OCI-M2 (cell line): ENCODE results near the gene EPM2A.
"Not testable (repeated sequence)": the region's sequence is repeated elsewhere in the genome, so short reads cannot be mapped to it uniquely, and the experiment has no call there.

Experiments used
- DNase-seq: peaks from one replicate; lab custom pipeline; 2025; ENCODE audit not compliant: unreplicated experiment; lab: John Stamatoyannopoulos, UW

Gene EPM2A

GRCh38 chr6:145735356-145736165 lies at the start of gene EPM2A:
TSS of gene EPM2A (minus strand) at chr6:145735520. CDS start at chr6:145735498, 22 bp downstream.
- peak; percentile 84 for DNase-seq

GRCh38 chr6:145784683-145785082 lies 49.4 kb upstream of the EPM2A start:
- no peak for DNase-seq

GRCh38 chr6:145783796-145784195 lies 48.5 kb upstream of the EPM2A start:
- DNase-seq = no peak

DNA sequence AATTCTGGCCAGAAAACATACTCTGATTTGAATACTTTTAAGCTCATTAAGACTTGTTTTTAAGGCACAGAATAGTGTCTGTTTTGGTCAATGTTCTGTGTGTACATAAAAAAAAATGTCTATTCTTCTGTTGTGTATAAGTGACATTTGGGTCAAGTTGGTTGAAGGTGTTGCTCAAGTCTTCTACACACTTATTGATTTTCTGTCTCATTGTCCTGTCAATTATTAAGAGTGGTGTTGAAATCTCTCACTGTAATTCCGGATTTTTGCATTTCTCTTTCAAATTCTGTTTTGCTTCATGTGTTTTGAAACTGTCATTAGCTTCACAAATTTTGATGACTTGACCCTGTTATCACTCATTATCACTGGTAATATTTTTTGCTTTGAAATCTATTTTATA lies 37.5 kb upstream of the EPM2A start:
- no peak for DNase-seq

DNA sequence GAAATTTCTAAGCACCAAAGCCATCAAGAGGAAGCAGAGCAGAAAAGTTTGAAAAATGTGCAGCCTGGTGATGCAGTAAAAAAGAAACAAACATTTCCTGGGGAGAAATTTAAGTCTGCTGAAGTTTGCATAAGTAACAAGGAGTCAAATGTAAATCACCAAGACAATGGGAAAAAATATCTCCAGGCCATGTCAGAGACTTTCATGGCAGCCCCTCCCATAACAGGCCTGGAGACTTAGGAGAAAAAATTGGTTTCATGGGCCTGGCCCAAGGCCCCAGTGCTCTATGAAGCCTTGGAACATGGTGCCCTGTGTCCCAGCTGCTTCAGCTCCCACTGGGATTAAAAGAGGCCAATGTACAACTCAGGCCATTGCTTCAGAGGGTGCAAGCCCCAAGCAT lies 30.1 kb upstream of the EPM2A start:
- DNase-seq = no peak

GRCh38 chr6:145763742-145764141 lies 28.4 kb upstream of the EPM2A start:
- DNase-seq = no peak

DNA sequence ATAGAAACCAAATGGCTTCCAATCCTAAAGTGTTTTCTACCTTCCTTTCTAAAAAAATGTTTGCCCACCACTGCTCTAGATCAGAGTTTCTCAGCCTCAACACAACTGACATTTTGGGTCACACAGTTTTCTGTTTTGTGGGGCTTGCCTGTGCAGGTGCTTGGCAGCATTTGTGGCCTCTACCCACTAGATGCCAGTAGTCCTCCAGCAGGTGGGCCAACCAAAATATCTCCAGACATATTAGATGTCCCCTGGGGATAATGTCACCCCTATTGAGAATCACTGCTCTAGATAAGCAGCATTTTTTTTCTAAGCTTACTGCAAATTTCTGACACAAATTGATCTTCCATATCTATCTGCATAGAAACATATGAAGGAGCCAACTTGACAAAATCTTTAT lies 26.3 kb upstream of the EPM2A start:
- DNase-seq = no peak

- DNase-seq = no peak
Measured at GRCh38 chr6:145758113-145758512, 22.8 kb upstream of the EPM2A start.

DNA sequence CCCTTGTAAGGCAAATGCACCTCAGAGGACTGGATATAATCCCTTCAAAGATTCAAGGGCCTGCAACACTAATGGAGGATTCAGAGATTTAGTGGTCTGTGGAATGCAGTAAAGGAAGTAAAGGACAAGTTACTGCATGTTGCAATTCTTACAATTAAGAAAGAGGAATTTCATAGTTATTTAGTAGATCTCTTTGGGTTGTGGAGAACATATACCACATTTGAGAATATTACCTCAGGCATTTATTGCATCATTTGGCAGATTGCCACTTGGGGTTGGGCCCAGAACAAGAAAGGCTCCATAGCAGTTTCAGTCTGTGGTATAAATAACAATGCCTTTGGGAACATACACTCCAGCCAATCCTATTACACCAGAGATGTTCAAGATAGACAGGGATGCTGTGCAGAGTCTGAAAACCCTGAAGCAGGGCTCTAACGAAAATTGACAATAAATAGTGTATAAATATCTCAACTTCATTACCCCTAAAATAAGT lies 20.9 kb upstream of the EPM2A start:
- no peak for DNase-seq

DNA sequence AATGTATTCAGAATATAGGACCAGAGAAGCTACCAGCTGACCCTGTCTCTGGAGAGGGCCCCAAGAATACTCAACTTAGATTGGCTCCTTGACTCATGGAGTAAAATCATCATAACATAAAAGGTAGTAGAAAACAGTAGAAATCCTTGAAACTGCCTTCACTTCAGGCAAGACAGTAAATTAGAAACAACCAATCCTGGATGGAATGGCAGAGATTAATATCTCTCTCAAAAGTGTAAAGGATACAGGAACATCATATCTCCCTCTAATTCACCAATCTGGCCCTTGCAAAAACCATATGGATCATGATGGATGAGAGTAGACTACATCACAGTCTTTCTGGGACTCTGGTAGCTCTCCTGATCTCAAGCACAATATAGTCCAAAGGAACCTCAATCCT lies 20.4 kb upstream of the EPM2A start:
- DNase-seq = no peak

DNA sequence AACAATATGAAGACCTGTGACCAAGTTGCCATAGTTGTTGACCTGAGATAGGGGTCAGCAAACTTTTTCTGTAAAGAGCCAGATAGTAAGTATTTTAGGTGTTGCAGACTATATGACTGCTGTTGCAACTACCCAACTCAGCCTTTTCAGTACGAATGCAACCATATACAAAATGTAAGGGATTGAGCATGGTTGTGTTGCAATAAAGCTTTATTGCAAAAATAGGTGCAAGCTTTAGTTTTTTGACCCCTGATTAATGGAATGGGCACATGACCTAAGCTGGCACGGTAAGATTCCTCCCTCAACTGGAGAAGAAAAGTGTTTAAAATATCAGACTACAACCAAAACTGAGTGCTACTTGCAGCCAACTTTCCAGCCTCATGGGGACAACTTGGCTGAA lies 17.3 kb upstream of the EPM2A start:
- DNase-seq = no peak

DNA sequence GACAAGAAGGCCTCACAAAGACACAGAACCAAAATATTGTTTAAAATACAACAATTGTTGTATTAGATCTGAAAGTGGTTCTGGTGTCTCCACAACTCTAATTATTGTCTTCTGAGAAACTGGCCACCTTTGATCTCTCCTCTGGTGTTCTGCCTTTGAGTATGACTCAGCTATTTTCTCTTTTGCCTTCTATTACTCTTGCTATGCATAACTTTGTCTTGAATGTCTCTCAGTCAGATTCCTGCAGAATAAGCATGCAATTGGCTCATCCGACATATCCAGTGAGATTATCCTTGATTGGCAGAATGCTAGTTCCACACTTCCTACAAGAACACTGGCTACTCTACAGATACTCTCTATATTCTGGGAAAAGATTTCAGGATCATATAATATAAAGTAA lies 14.3 kb upstream of the EPM2A start:
- no peak for DNase-seq

- no peak for DNase-seq
Measured at GRCh38 chr6:145745861-145746260, 10.5 kb upstream of the EPM2A start.

DNA sequence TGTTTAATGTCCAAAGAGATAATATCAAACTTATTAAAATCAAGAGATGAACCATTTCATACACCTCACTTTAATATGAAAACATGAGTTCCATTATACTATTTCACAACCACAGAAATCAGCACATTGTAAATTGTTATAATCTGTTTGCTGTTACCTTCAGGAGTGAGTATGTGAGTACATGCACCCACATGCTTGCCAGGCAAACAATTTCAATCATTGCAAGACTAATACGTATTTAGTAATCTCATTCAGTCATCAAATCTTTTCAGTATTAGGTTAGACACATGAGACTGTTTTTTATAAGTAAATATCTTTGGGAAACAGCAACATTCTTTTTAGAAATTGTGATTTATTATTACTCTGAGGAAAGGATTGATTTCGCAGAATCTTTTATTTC lies 9.3 kb upstream of the EPM2A start:
- DNase-seq = no peak

- DNase-seq = no peak
Measured at GRCh38 chr6:145743332-145743731, 8.0 kb upstream of the EPM2A start.

- not testable (repeated sequence) for DNase-seq
Measured at GRCh38 chr6:145742472-145742871, 7.2 kb upstream of the EPM2A start.

- DNase-seq = not testable (repeated sequence)
Measured at GRCh38 chr6:145739685-145740084, 4.4 kb upstream of the EPM2A start.

GRCh38 chr6:145738265-145738664 lies 2.9 kb upstream of the EPM2A start:
- no peak for DNase-seq

- DNase-seq = no peak
Measured at GRCh38 chr6:145736661-145737144, 1.4 kb upstream of the EPM2A start.

- DNase-seq = no peak
Measured at GRCh38 chr6:145734486-145735355, 599 bp downstream of the EPM2A start.

GRCh38 chr6:145733810-145734209 lies 1.5 kb downstream of the EPM2A start:
- no peak for DNase-seq

DNA sequence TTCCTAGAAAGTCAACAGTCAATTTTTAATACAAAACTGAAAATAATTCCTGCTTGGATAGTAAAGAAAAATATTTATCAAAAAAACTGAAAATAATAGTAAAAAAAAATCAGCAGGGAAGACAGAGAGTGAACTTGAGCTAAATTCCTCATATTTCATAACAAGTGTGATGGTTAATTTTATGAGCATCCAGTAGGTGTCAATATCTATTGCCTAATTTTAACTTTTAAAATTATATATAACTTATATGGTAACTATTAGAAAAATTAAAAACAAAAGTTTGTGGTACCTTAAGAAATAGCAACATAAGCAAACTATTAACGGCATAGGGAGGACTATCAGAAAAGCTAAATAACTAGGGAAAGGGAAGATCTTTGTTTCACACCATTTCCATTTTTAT lies 2.1 kb downstream of the EPM2A start:
- DNase-seq = no peak
